ENCODE measurements around the gene OXCT2.

- TF ChIP-seq POLR2A (IDR thresholded peaks at IDR 0.05; ENCODE audit: low read length) (no peak), GATA1 (IDR thresholded peaks at IDR 0.05; ENCODE audit: low read depth, low read length) (no peak)
These were observed 38.0 kb downstream of the OXCT2 start for GRCh38 chr1:39733161-39733560.

Measured in erythroblast (primary cell).